Activated T-helper 17 cell treated with anti-CD3 and anti-CD28 coated beads, Interleukin-2, amount 50 U/mL, for 72 hours (primary cell): ENCODE measurements around the gene KCTD15. TPM values are rescaled to one million over a fixed set of nuclear protein-coding genes. Genes with fewer than 3 reads are reported as not detected.

ENCODE experiments used
- ATAC-seq: fragments of 150-1000 bp; cut with Tn5 transposase; replicated peaks from 2 replicates; pipeline ENCODE4 v1.10.0; 2021; ENCODE audit warnings: mild to moderate bottlenecking, moderate library complexity
- H3K27ac Mint-ChIP-seq: one replicate; pipeline ENCODE4 v1.8.0; 2022; ENCODE audit warnings: mixed read lengths
- H3K27me3 Mint-ChIP-seq: one replicate; pipeline ENCODE4 v1.8.0; 2022; ENCODE audit warnings: mixed read lengths
- H3K36me3 Mint-ChIP-seq: one replicate; pipeline ENCODE4 v1.8.0; 2022; ENCODE audit warnings: low read depth, mild to moderate bottlenecking, mixed read lengths
- H3K4me1 Mint-ChIP-seq: one replicate; pipeline ENCODE4 v1.8.0; 2022; ENCODE audit warnings: mixed read lengths
- H3K4me3 Mint-ChIP-seq: one replicate; pipeline ENCODE4 v1.8.0; 2022; ENCODE audit warnings: mild to moderate bottlenecking, mixed read lengths
- H3K9me3 Mint-ChIP-seq: one replicate; pipeline ENCODE4 v1.8.0; 2022; ENCODE audit warnings: mixed read lengths
- total RNA-seq, 2 donors: library from RNA; stranded (reverse); gene quantifications; one replicate each; pipeline ENCODE4 v1.2.3, GENCODE V29; 2022

KCTD15 gene
- total RNA-seq, 2 donors from 2014 or later: 8.4 to 11.7 TPM

GRCh38 chr19:33826521-33826920 is 29.9 kb downstream of the KCTD15 start:
- no peak for ATAC-seq
- H3K36me3 Mint-ChIP-seq: no peaks in the 10 kb centered on the region
- H3K4me1 Mint-ChIP-seq: peaks cover 5% of the 10 kb centered on the region

GRCh38 chr19:33828266-33829075 is 31.8 kb downstream of the KCTD15 start:
- H3K4me1 Mint-ChIP-seq: peaks cover 5% of the 10 kb centered on the region
- H3K36me3 Mint-ChIP-seq: no peaks in the 10 kb centered on the region
- H3K9me3 Mint-ChIP-seq: no peaks in the 10 kb centered on the region
- no peak overlapping the region for H3K4me3 Mint-ChIP-seq
- ATAC-seq: no peak
- H3K27ac Mint-ChIP-seq: no peak overlapping the region
- H3K27me3 Mint-ChIP-seq: peaks cover 11% of the 10 kb centered on the region

More at GRCh38 chr19:33826521-33826920, 29.9 kb downstream of the KCTD15 start:
- peaks cover 7% of the 10 kb centered on the region for H3K27me3 Mint-ChIP-seq
- no peak overlapping the region for H3K27ac Mint-ChIP-seq
- H3K4me3 Mint-ChIP-seq: no peak overlapping the region
- H3K9me3 Mint-ChIP-seq: no peaks in the 10 kb centered on the region

- no peaks in the 10 kb centered on the region for H3K36me3 Mint-ChIP-seq
- peak; percentile 86 for ATAC-seq
- no peak overlapping the region for H3K4me3 Mint-ChIP-seq
- peaks cover 15% of the 10 kb centered on the region for H3K27me3 Mint-ChIP-seq
- H3K27ac Mint-ChIP-seq: peak overlapping the region; percentile 10
- peaks cover 5% of the 10 kb centered on the region for H3K4me1 Mint-ChIP-seq
- H3K9me3 Mint-ChIP-seq: no peaks in the 10 kb centered on the region
Measured at GRCh38 chr19:33830264-33830663, 33.6 kb downstream of the KCTD15 start.

GRCh38 chr19:33831825-33832224 is 35.2 kb downstream of the KCTD15 start:
- peaks cover 15% of the 10 kb centered on the region for H3K27me3 Mint-ChIP-seq
- peaks cover 5% of the 10 kb centered on the region for H3K4me1 Mint-ChIP-seq
- no peaks in the 10 kb centered on the region for H3K9me3 Mint-ChIP-seq
- ATAC-seq: no peak
- no peaks in the 10 kb centered on the region for H3K36me3 Mint-ChIP-seq
- H3K4me3 Mint-ChIP-seq: no peak overlapping the region
- H3K27ac Mint-ChIP-seq: no peak overlapping the region

- no peaks in the 10 kb centered on the region for H3K9me3 Mint-ChIP-seq
- H3K27ac Mint-ChIP-seq: no peak overlapping the region
- no peak overlapping the region for H3K4me3 Mint-ChIP-seq
- H3K36me3 Mint-ChIP-seq: no peaks in the 10 kb centered on the region
- no peak for ATAC-seq
- peaks cover 5% of the 10 kb centered on the region for H3K4me1 Mint-ChIP-seq
- peaks cover 15% of the 10 kb centered on the region for H3K27me3 Mint-ChIP-seq
Measured at GRCh38 chr19:33832633-33833032, 36.0 kb downstream of the KCTD15 start.

- ATAC-seq: no peak
- Mint-ChIP-seq H3K36me3 (no peaks in the 10 kb centered on the region), H3K9me3 (no peaks in the 10 kb centered on the region), H3K4me1 (no peaks in the 10 kb centered on the region), H3K27ac (no peak overlapping the region), H3K4me3 (no peak overlapping the region), H3K27me3 (peaks cover 27% of the 10 kb centered on the region)
Measured at GRCh38 chr19:33840382-33840781, 43.7 kb downstream of the KCTD15 start.

GRCh38 chr19:33840783-33841182 is 44.1 kb downstream of the KCTD15 start:
- Mint-ChIP-seq H3K4me1 (no peaks in the 10 kb centered on the region), H3K9me3 (no peaks in the 10 kb centered on the region), H3K27ac (no peak overlapping the region), H3K4me3 (no peak overlapping the region), H3K36me3 (no peaks in the 10 kb centered on the region), H3K27me3 (peaks cover 27% of the 10 kb centered on the region)
- ATAC-seq: no peak

GRCh38 chr19:33841685-33842084 is 45.0 kb downstream of the KCTD15 start:
- no peak overlapping the region for H3K4me3 Mint-ChIP-seq
- H3K4me1 Mint-ChIP-seq: no peaks in the 10 kb centered on the region
- H3K27me3 Mint-ChIP-seq: peaks cover 27% of the 10 kb centered on the region
- ATAC-seq: no peak
- no peaks in the 10 kb centered on the region for H3K9me3 Mint-ChIP-seq
- H3K27ac Mint-ChIP-seq: no peak overlapping the region
- no peaks in the 10 kb centered on the region for H3K36me3 Mint-ChIP-seq

GRCh38 chr19:33844478-33844877 is 47.8 kb downstream of the KCTD15 start:
- Mint-ChIP-seq H3K4me3 (no peak overlapping the region), H3K27me3 (peaks cover 27% of the 10 kb centered on the region), H3K27ac (no peak overlapping the region), H3K9me3 (no peaks in the 10 kb centered on the region), H3K4me1 (no peaks in the 10 kb centered on the region), H3K36me3 (no peaks in the 10 kb centered on the region)
- ATAC-seq: no peak

- Mint-ChIP-seq H3K36me3 (no peaks in the 10 kb centered on the region), H3K27me3 (peaks cover 27% of the 10 kb centered on the region), H3K4me3 (no peak overlapping the region), H3K27ac (no peak overlapping the region), H3K4me1 (no peaks in the 10 kb centered on the region), H3K9me3 (peaks cover 6% of the 10 kb centered on the region)
- no peak for ATAC-seq
Measured at GRCh38 chr19:33845498-33845897, 48.8 kb downstream of the KCTD15 start.

- no peaks in the 10 kb centered on the region for H3K36me3 Mint-ChIP-seq
- H3K4me1 Mint-ChIP-seq: no peaks in the 10 kb centered on the region
- H3K27me3 Mint-ChIP-seq: peaks cover 10% of the 10 kb centered on the region
- no peak for ATAC-seq
- H3K9me3 Mint-ChIP-seq: peaks cover 13% of the 10 kb centered on the region
- no peak overlapping the region for H3K4me3 Mint-ChIP-seq
- H3K27ac Mint-ChIP-seq: no peak overlapping the region
Measured at GRCh38 chr19:33849551-33850147, 53.0 kb downstream of the KCTD15 start.

GRCh38 chr19:33859016-33859415 is 62.3 kb downstream of the KCTD15 start:
- ATAC-seq: no peak
- Mint-ChIP-seq H3K9me3 (no peaks in the 10 kb centered on the region), H3K4me1 (no peaks in the 10 kb centered on the region), H3K27me3 (no peaks in the 10 kb centered on the region), H3K27ac (no peak overlapping the region), H3K4me3 (no peak overlapping the region), H3K36me3 (no peaks in the 10 kb centered on the region)

GRCh38 chr19:33860312-33861090 is 63.8 kb downstream of the KCTD15 start:
- Mint-ChIP-seq H3K9me3 (no peaks in the 10 kb centered on the region), H3K27me3 (peaks cover 2% of the 10 kb centered on the region), H3K4me1 (no peaks in the 10 kb centered on the region), H3K27ac (no peak overlapping the region), H3K4me3 (no peak overlapping the region), H3K36me3 (no peaks in the 10 kb centered on the region)
- no peak for ATAC-seq

GRCh38 chr19:33861950-33862349 is 65.3 kb downstream of the KCTD15 start:
- no peak for ATAC-seq
- Mint-ChIP-seq H3K4me1 (no peaks in the 10 kb centered on the region), H3K27me3 (peaks cover 5% of the 10 kb centered on the region), H3K9me3 (no peaks in the 10 kb centered on the region), H3K27ac (no peak overlapping the region), H3K4me3 (no peak overlapping the region), H3K36me3 (no peaks in the 10 kb centered on the region)

- no peak for ATAC-seq
- Mint-ChIP-seq H3K9me3 (no peaks in the 10 kb centered on the region), H3K4me3 (no peak overlapping the region), H3K27ac (no peak overlapping the region), H3K36me3 (no peaks in the 10 kb centered on the region), H3K27me3 (peaks cover 5% of the 10 kb centered on the region), H3K4me1 (no peaks in the 10 kb centered on the region)
Measured at GRCh38 chr19:33862981-33863380, 66.3 kb downstream of the KCTD15 start.
